HepG2 (cell line): Measurements from ENCODE around the gene PYDC2. TPM values are rescaled to one million over a fixed set of nuclear protein-coding genes. Genes with fewer than 3 reads are reported as not detected.

Source experiments
- ATAC-seq: fragments of 200-7000 bp; cut with Tn5 transposase; 3 replicates; pipeline ENCODE4 v1.9.1; 2020; ENCODE audit warnings: mild to moderate bottlenecking, moderate library complexity
- BruUV-seq: library from RNA; stranded (reverse); fragments of 400-500 nt; replicated peaks from 2 replicates; lab custom pipeline; 2021; lab: Mats Ljungman, UMichigan
- CTCF ChIA-PET: fragments of 300-600 bp; formaldehyde crosslinking; extraction: SDS; loops from one replicate; lab custom pipeline; 2021; ENCODE audit warnings: low total read pairs, inconsistent platforms, low intra/inter-chr PET ratio; lab: Yijun Ruan, JAX
- POLR2A ChIA-PET: fragments of 350-600 bp; sonication (Branson Sonifier 250); formaldehyde crosslinking; loops from one replicate; lab custom pipeline; 2020; ENCODE audit warnings: antibody characterized with exemption, inconsistent platforms; lab: Yijun Ruan, JAX
- DNase-seq: peaks from one replicate; pipeline ENCODE4 v3.0.0-alpha.2; 2015; ENCODE audit warnings: low spot score
- FAIRE-seq: peaks from 3 replicates; lab custom pipeline; 2011; peaks lifted over from hg19 to GRCh38; lab: Jason Lieb, UNC
- H2AFZ ChIP-seq: one replicate; pipeline ENCODE4 v1.6.1; 2011; ENCODE audit warnings: low read length, inconsistent platforms
- H3K27ac ChIP-seq: fragments of 300-600 bp; 3 replicates; pipeline ENCODE4 v1.8.0; 2011; ENCODE audit warnings: mixed run types, mild to moderate bottlenecking, mixed read lengths, low read length, inconsistent platforms; ENCODE audit not compliant: insufficient read depth; ENCODE audit errors: extremely low read length
- H3K27me3 ChIP-seq, 2 experiments: fragments of 200-600 bp in 1 of 2; 2 replicates in 1 of 2; 3 replicates in 1 of 2; pipeline versions ENCODE4 v1.6.0 to v1.8.0; 2011; ENCODE audit warnings: low read length in 2 of 2, mild to moderate bottlenecking in 2 of 2, moderate library complexity in 2 of 2, inconsistent platforms in 1 of 2; ENCODE audit not compliant: insufficient read depth in 2 of 2, control insufficient read depth in 1 of 2
- H3K36me3 ChIP-seq, 2 experiments: fragments of 200-600 bp in 1 of 2; replicated peaks in 1 of 2; 2 replicates in 1 of 2; 3 replicates in 1 of 2; pipeline versions ENCODE4 v1.5.1 to v1.8.0; 2011; ENCODE audit warnings: low read length in 2 of 2, inconsistent platforms in 1 of 2; ENCODE audit not compliant: insufficient read depth in 2 of 2, control insufficient read depth in 1 of 2
- H3K4me1 ChIP-seq: 2 replicates; pipeline ENCODE4 v1.5.1; 2012; ENCODE audit warnings: low read length, inconsistent platforms; ENCODE audit not compliant: insufficient read depth
- H3K4me2 ChIP-seq: 2 replicates; pipeline ENCODE4 v1.6.0; 2011; ENCODE audit warnings: low read depth, low read length, inconsistent platforms
- H3K4me3 ChIP-seq, 3 experiments: fragments of 200-600 bp in 1 of 3; sonication (generic), shearing (Covaris generic) in 1 of 3; replicated peaks in 1 of 3; 2 replicates each; pipeline ENCODE4 v1.5.1; 2011 to 2016; ENCODE audit warnings: low read length in 3 of 3, inconsistent platforms in 2 of 3, low read depth in 2 of 3, mild to moderate bottlenecking in 2 of 3, control low read depth in 1 of 3, mixed read lengths in 1 of 3; ENCODE audit not compliant: insufficient read depth in 1 of 3
- H3K79me2 ChIP-seq: one replicate; pipeline ENCODE4 v1.6.1; 2011; ENCODE audit warnings: low read length, inconsistent platforms; ENCODE audit not compliant: insufficient read depth
- H3K9ac ChIP-seq: 2 replicates; pipeline ENCODE4 v1.6.0; 2011; ENCODE audit warnings: mild to moderate bottlenecking, low read depth, low read length, inconsistent platforms; ENCODE audit not compliant: insufficient read depth
- H3K9me3 ChIP-seq: 2 replicates; pipeline ENCODE4 v1.5.1; 2012; ENCODE audit warnings: mild to moderate bottlenecking, low read length
- H4K20me1 ChIP-seq: 2 replicates; pipeline ENCODE4 v1.6.0; 2011; ENCODE audit warnings: inconsistent platforms, mild to moderate bottlenecking, low read length, moderate library complexity; ENCODE audit not compliant: insufficient read depth
- ATF7 ChIP-seq, 2 experiments: fragments of 450-650 bp in 1 of 2; sonication (generic) in 1 of 2; formaldehyde crosslinking in 1 of 2; IDR thresholded peaks; 2 replicates each; pipeline versions ENCODE4 v1.4.0 to v1.6.1; 2016 to 2020; ENCODE audit warnings: antibody characterized with exemption in 1 of 2, mild to moderate bottlenecking in 1 of 2, missing genetic modification reagents in 1 of 2
- HES4 ChIP-seq: sonication (generic); formaldehyde crosslinking; IDR thresholded peaks from 2 replicates; pipeline ENCODE4 v1.9.0; 2021; ENCODE audit warnings: mild to moderate bottlenecking, missing genetic modification reagents, borderline replicate concordance
- MTA3 ChIP-seq: sonication (generic); formaldehyde crosslinking; IDR thresholded peaks from 2 replicates; pipeline ENCODE4 v1.4.0; 2020; ENCODE audit warnings: missing genetic modification reagents
- NCOR1 ChIP-seq: fragments of 200-600 bp; sonication (generic); IDR thresholded peaks from 2 replicates; pipeline ENCODE4 v1.7.0; 2017; ENCODE audit warnings: antibody characterized with exemption, low read length, borderline replicate concordance
- RNF2 ChIP-seq: fragments of 450-650 bp; conservative IDR thresholded peaks from 2 replicates; pipeline ENCODE4 v1.6.1; 2016; ENCODE audit warnings: low read depth
- ZNF430 ChIP-seq: sonication (generic); formaldehyde crosslinking; IDR thresholded peaks from 2 replicates; pipeline ENCODE4 v1.9.0; 2021; ENCODE audit warnings: mild to moderate bottlenecking, missing genetic modification reagents
- ZNF781 ChIP-seq: sonication (generic); formaldehyde crosslinking; IDR thresholded peaks from 2 replicates; pipeline ENCODE4 v1.5.1; 2020; ENCODE audit warnings: borderline replicate concordance, mild to moderate bottlenecking, missing genetic modification reagents; ENCODE audit errors: not compliant biosample characterization
- WGBS: methylation state at CpG from one replicate; pipeline ENCODE4 v1.1.6; 2017; ENCODE audit warnings: low lambda C conversion rate; 5-methylcytosine and 5-hydroxymethylcytosine counted together
- in situ Hi-C: cut with HindIII; loops from 2 replicates; pipeline ENCODE4 v1.10.0; 2017; ENCODE audit warnings: low pct_unique_long_range_greater_than_20kb; ENCODE audit not compliant: extremely low pct_ligation_motif_present
- intact Hi-C: fragments of 100-400 bp; cut with micrococcal nuclease; formaldehyde crosslinking; loops from one replicate; pipeline ENCODE4 v1.10.0; 2022; ENCODE audit not compliant: unreplicated experiment
- polyA plus RNA-seq, 8 experiments: library from polyadenylated mRNA; depleted of rRNA in 3 of 8; stranded (reverse) in 7 of 8; unstranded in 1 of 8; fragments of >200 nt; fragmentation: Illumina TruSeq in 4 of 8; extraction: Trizol in 4 of 8; gene quantifications; 2 replicates each; pipeline versions ENCODE4 v1.2.1 to v1.2.3, GENCODE V29; 2011 to 2016; ENCODE audit warnings: low read depth in 4 of 8, missing spikeins in 1 of 8, mixed read lengths in 1 of 8; ENCODE audit not compliant: insufficient read depth in 1 of 8
- total RNA-seq, 5 experiments: library from RNA; depleted of rRNA; stranded (reverse); fragments of >200 nt; fragmentation: Illumina TruSeq; extraction: Trizol; gene quantifications; 2 replicates each; pipeline ENCODE4 v1.2.3, GENCODE V29; 2016; ENCODE audit warnings: low read depth in 1 of 5
- TF ChIP-seq, protein P1 (sequence below): sonication (generic); formaldehyde crosslinking; IDR thresholded peaks from 2 replicates; pipeline ENCODE4 v1.4.0; 2020; ENCODE audit warnings: mild to moderate bottlenecking, missing genetic modification reagents
- TF ChIP-seq, protein P2 (sequence below): sonication (generic); formaldehyde crosslinking; IDR thresholded peaks from 2 replicates; pipeline ENCODE4 v1.8.1; 2023; ENCODE audit warnings: mild to moderate bottlenecking, missing genetic modification reagents, borderline replicate concordance
- TF ChIP-seq, protein P3 (sequence below): sonication (generic); formaldehyde crosslinking; IDR thresholded peaks from 2 replicates; pipeline ENCODE4 v1.9.0; 2021; ENCODE audit warnings: missing genetic modification reagents, borderline replicate concordance
- TF ChIP-seq, protein P4 (sequence below), 2 experiments: fragments of 450-650 bp in 1 of 2; sonication (generic) in 1 of 2; formaldehyde crosslinking; IDR thresholded peaks; 2 replicates each; pipeline versions ENCODE4 v1.5.0 to v1.8.0; 2020 to 2022; ENCODE audit warnings: mild to moderate bottlenecking in 1 of 2, missing genetic modification reagents in 1 of 2
- TF ChIP-seq, protein P5 (sequence below): IDR thresholded peaks from 2 replicates; pipeline ENCODE4 v1.6.1; 2016; ENCODE audit warnings: low read depth, control low read depth

Gene PYDC2
- total and polyA plus RNA-seq, 2 of the 13 experiments (the other 11 are each of a cell fraction or from before 2014, with no cell fraction given), result not detected

DNA sequence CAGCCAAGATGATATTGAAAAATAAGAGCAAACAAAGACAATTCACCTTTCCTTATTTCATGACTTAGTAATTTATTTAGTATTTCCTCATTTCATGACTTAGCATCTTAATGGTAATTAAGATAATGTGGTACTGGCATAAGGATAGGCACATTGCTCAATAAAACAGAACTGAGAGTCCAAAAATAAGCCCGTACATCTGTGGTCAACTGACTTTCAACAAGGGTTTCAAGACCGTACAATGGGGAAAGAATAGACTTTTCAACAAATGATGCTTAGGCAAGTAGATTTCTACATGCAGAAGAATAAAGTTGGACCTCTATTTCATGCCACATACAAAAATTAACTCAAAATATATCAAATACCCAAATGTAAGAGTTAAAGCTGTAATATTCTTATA is 603 bp upstream of the PYDC2 start:
- WGBS, result 37% methylated on average over 2 of the region's 2 CpGs
- Histone ChIP-seq H3K4me2 (no peak overlapping the region), H3K36me3 (no peaks in the 10 kb centered on the region), H3K9me3 (no peaks in the 10 kb centered on the region), H2AFZ (no peak overlapping the region), H3K27ac (no peak overlapping the region), H3K4me3 (no peak overlapping the region), H3K79me2 (no peaks in the 10 kb centered on the region), H3K9ac (no peak overlapping the region), H3K27me3 (no peaks in the 10 kb centered on the region), H4K20me1 (no peaks in the 10 kb centered on the region), H3K4me1 (no peaks in the 10 kb centered on the region)
- no TSS peak for BruUV-seq
- ATAC-seq (no peak), FAIRE-seq (no peak), DNase-seq (no peak)
- CTCF ChIA-PET, result no interaction called here
- POLR2A ChIA-PET, result no interaction called here
- intact Hi-C loops (no loop called here), in situ Hi-C loops (no loop called here)
- TF ChIP-seq, protein P1, sequence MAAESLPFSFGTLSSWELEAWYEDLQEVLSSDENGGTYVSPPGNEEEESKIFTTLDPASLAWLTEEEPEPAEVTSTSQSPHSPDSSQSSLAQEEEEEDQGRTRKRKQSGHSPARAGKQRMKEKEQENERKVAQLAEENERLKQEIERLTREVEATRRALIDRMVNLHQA (CRISPR knock-in tag), result no peak
- no peak for TF ChIP-seq RNF2
- TF ChIP-seq, protein P2, sequence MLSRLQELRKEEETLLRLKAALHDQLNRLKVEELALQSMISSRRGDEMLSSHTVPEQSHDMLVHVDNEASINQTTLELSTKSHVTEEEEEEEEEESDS (CRISPR knock-in tag), result no peak
- TF ChIP-seq HES4 (CRISPR knock-in tag), result no peak
- TF ChIP-seq, protein P3, sequence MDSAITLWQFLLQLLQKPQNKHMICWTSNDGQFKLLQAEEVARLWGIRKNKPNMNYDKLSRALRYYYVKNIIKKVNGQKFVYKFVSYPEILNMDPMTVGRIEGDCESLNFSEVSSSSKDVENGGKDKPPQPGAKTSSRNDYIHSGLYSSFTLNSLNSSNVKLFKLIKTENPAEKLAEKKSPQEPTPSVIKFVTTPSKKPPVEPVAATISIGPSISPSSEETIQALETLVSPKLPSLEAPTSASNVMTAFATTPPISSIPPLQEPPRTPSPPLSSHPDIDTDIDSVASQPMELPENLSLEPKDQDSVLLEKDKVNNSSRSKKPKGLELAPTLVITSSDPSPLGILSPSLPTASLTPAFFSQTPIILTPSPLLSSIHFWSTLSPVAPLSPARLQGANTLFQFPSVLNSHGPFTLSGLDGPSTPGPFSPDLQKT (CRISPR knock-in tag), result no peak
- TF ChIP-seq, protein P4, sequence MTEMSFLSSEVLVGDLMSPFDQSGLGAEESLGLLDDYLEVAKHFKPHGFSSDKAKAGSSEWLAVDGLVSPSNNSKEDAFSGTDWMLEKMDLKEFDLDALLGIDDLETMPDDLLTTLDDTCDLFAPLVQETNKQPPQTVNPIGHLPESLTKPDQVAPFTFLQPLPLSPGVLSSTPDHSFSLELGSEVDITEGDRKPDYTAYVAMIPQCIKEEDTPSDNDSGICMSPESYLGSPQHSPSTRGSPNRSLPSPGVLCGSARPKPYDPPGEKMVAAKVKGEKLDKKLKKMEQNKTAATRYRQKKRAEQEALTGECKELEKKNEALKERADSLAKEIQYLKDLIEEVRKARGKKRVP (CRISPR knock-in tag; IDR thresholded peaks at IDR 0.05), result no peak
- TF ChIP-seq ZNF430 (CRISPR knock-in tag), result no peak
- TF ChIP-seq ZNF781 (CRISPR knock-in tag), result no peak
- TF ChIP-seq NCOR1, result no peak
- TF ChIP-seq MTA3, result no peak
- no peak for TF ChIP-seq ATF7 (IDR thresholded peaks at IDR 0.05)
- TF ChIP-seq ATF7 (CRISPR knock-in tag; IDR thresholded peaks at IDR 0.05), result no peak
- TF ChIP-seq, protein P5, sequence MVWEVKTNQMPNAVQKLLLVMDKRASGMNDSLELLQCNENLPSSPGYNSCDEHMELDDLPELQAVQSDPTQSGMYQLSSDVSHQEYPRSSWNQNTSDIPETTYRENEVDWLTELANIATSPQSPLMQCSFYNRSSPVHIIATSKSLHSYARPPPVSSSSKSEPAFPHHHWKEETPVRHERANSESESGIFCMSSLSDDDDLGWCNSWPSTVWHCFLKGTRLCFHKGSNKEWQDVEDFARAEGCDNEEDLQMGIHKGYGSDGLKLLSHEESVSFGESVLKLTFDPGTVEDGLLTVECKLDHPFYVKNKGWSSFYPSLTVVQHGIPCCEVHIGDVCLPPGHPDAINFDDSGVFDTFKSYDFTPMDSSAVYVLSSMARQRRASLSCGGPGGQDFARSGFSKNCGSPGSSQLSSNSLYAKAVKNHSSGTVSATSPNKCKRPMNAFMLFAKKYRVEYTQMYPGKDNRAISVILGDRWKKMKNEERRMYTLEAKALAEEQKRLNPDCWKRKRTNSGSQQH, result no peak
